Panc1 (cell line): ENCODE measurements around the gene RASD1. TPM values are rescaled to one million over a fixed set of nuclear protein-coding genes. Genes with fewer than 3 reads are reported as not detected.

Source experiments
- ATAC-seq: fragments of 200-7000 bp; cut with Tn5 transposase; 2 replicates; pipeline ENCODE4 v1.9.1; 2020; ENCODE audit warnings: mild to moderate bottlenecking, moderate library complexity
- BruUV-seq: library from RNA; stranded (reverse); fragments of 400-500 nt; replicated peaks from 2 replicates; lab custom pipeline; 2021; lab: Mats Ljungman, UMichigan
- CTCF ChIA-PET: fragments of 300-600 bp; sonication (Branson Sonifier 250); formaldehyde crosslinking; loops from one replicate; lab custom pipeline; 2022; ENCODE audit warnings: antibody characterized with exemption; lab: Charles Lee
- POLR2A ChIA-PET: fragments of 300-600 bp; sonication (Branson Sonifier 250); formaldehyde crosslinking; loops from one replicate; lab custom pipeline; 2022; ENCODE audit warnings: antibody characterized with exemption; lab: Charles Lee
- DNase-seq: peaks from one replicate; pipeline ENCODE4 v3.0.0-alpha.2; 2010; ENCODE audit warnings: low read depth, low spot score
- H3K27ac ChIP-seq: 2 replicates; pipeline ENCODE4 v1.5.1; 2011; ENCODE audit warnings: mild to moderate bottlenecking, low read length, inconsistent platforms
- H3K27me3 ChIP-seq: fragments of 200-500 bp; sonication (Bioruptor generic); 2 replicates; pipeline ENCODE4 v1.6.0; 2014; ENCODE audit warnings: low read length, inconsistent platforms; ENCODE audit not compliant: control insufficient read depth, insufficient read depth
- H3K36me3 ChIP-seq: fragments of 200-500 bp; sonication (Bioruptor generic); 2 replicates; pipeline ENCODE4 v1.5.1; 2014; ENCODE audit warnings: inconsistent platforms, mild to moderate bottlenecking, low read length, moderate library complexity; ENCODE audit not compliant: control insufficient read depth, insufficient read depth
- H3K4me1 ChIP-seq: 2 replicates; pipeline ENCODE4 v1.5.1; 2011; ENCODE audit warnings: inconsistent platforms, mild to moderate bottlenecking, low read length, moderate library complexity; ENCODE audit not compliant: control insufficient read depth, insufficient read depth
- H3K4me3 ChIP-seq, 2 experiments: 2 replicates each; pipeline ENCODE4 v1.5.1; 2011 to 2012; ENCODE audit warnings: low read depth in 2 of 2, low read length in 2 of 2, mild to moderate bottlenecking in 2 of 2, inconsistent platforms in 1 of 2, moderate library complexity in 1 of 2
- H3K9me3 ChIP-seq: fragments of 200-500 bp; sonication (Bioruptor generic); 2 replicates; pipeline ENCODE4 v1.5.1; 2014; ENCODE audit warnings: low read depth, mild to moderate bottlenecking, inconsistent platforms, low read length, moderate library complexity; ENCODE audit not compliant: control insufficient read depth, insufficient read depth
- POLR2AphosphoS5 ChIP-seq: IDR thresholded peaks from 2 replicates; pipeline ENCODE4 v1.6.1; 2012; ENCODE audit warnings: mild to moderate bottlenecking, low read depth, low read length, moderate library complexity
- SIN3A ChIP-seq: IDR thresholded peaks from 2 replicates; pipeline ENCODE4 v1.6.1; 2012; ENCODE audit warnings: low read depth, mild to moderate bottlenecking, low read length, moderate library complexity, borderline replicate concordance; ENCODE audit not compliant: insufficient read depth
- TCF7L2 ChIP-seq: IDR thresholded peaks from 2 replicates; pipeline ENCODE4 v1.6.1; 2011; ENCODE audit warnings: mild to moderate bottlenecking, low read depth, low read length, inconsistent platforms
- in situ Hi-C: cut with HindIII; loops from 2 replicates; pipeline ENCODE4 v1.10.0; 2016; ENCODE audit warnings: low sequenced_read_pairs, low pct_unique_long_range_greater_than_20kb
- intact Hi-C: fragments of 100-400 bp; cut with micrococcal nuclease; formaldehyde crosslinking; loops from one replicate; pipeline ENCODE4 v1.10.0; 2022; ENCODE audit not compliant: unreplicated experiment
- total RNA-seq: library from RNA; stranded (reverse); gene quantifications from one replicate; pipeline ENCODE4 v1.2.1, GENCODE V29; 2021; ENCODE audit not compliant: unreplicated experiment
- TF ChIP-seq, protein P1 (sequence below): fragments of 450-650 bp; IDR thresholded peaks from 2 replicates; pipeline ENCODE4 v1.5.1; 2017; ENCODE audit warnings: mild to moderate bottlenecking
- TF ChIP-seq, protein P2 (sequence below), 2 experiments: IDR thresholded peaks; 2 replicates each; pipeline ENCODE4 v1.6.1; 2011 to 2012; ENCODE audit warnings: low read depth in 2 of 2, control low read depth in 1 of 2, low read length in 1 of 2, mild to moderate bottlenecking in 1 of 2, moderate library complexity in 1 of 2; ENCODE audit not compliant: insufficient read depth in 1 of 2

The RASD1 gene
- total RNA-seq, 1 experiment from 2014 or later, result 1.7 TPM

DNA sequence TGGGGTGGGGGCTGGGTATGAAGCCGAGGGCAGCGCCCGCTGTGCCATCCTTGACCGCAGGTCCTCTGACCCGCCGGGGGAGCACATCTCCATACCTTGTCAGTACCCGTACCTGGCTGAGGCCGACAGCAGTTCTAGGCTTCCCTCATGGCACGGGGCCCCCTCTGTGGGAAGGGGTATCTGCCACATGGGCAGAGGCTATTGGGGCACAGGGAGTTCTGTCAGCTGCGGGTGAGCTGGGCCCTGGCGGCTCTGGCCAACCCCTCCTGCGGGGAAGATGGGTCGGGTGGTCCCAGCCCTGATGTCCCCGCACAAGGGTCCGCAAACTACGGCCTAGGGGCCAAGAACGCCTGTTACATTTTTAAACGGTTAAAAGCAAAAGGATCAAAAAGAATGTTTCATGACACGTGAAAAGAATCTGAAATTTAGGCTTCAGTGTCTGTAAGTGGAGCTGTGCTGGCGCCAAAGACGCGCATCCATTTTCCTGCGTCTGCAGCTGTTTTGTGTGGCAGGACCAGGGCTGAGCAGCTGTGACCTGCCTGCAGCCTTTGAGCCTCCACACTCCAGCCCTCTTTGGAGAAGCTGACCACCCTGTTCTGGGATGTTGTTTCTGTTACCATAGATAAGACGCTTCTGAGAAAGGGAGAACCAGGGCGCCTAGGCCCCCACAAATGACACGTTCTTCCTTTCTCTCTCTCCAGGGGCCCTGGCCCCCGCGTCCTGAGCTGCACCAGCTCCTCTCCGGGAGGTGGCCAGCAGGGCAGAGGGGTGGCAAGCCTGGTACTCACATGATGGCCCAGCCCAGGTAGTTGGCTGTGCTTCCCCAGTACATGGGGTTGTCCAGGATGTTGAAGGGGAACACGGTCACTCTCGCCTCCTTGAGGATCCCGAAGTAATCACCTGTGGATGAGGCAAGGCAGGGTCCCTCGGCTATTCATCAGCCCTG lies 12.7 kb upstream of the RASD1 start:
- in situ Hi-C loops (no loop called here), intact Hi-C loops (no loop called here)
- CTCF ChIA-PET, result no interaction called here
- no peak overlapping the region for H3K27ac ChIP-seq
- DNase-seq, result no peak
- POLR2A ChIA-PET, result no interaction called here
- TF ChIP-seq TCF7L2 (no peak), POLR2AphosphoS5 (no peak), SIN3A (no peak)
- TF ChIP-seq, protein P1, sequence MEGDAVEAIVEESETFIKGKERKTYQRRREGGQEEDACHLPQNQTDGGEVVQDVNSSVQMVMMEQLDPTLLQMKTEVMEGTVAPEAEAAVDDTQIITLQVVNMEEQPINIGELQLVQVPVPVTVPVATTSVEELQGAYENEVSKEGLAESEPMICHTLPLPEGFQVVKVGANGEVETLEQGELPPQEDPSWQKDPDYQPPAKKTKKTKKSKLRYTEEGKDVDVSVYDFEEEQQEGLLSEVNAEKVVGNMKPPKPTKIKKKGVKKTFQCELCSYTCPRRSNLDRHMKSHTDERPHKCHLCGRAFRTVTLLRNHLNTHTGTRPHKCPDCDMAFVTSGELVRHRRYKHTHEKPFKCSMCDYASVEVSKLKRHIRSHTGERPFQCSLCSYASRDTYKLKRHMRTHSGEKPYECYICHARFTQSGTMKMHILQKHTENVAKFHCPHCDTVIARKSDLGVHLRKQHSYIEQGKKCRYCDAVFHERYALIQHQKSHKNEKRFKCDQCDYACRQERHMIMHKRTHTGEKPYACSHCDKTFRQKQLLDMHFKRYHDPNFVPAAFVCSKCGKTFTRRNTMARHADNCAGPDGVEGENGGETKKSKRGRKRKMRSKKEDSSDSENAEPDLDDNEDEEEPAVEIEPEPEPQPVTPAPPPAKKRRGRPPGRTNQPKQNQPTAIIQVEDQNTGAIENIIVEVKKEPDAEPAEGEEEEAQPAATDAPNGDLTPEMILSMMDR, result no peak
- TF ChIP-seq, protein P2, sequence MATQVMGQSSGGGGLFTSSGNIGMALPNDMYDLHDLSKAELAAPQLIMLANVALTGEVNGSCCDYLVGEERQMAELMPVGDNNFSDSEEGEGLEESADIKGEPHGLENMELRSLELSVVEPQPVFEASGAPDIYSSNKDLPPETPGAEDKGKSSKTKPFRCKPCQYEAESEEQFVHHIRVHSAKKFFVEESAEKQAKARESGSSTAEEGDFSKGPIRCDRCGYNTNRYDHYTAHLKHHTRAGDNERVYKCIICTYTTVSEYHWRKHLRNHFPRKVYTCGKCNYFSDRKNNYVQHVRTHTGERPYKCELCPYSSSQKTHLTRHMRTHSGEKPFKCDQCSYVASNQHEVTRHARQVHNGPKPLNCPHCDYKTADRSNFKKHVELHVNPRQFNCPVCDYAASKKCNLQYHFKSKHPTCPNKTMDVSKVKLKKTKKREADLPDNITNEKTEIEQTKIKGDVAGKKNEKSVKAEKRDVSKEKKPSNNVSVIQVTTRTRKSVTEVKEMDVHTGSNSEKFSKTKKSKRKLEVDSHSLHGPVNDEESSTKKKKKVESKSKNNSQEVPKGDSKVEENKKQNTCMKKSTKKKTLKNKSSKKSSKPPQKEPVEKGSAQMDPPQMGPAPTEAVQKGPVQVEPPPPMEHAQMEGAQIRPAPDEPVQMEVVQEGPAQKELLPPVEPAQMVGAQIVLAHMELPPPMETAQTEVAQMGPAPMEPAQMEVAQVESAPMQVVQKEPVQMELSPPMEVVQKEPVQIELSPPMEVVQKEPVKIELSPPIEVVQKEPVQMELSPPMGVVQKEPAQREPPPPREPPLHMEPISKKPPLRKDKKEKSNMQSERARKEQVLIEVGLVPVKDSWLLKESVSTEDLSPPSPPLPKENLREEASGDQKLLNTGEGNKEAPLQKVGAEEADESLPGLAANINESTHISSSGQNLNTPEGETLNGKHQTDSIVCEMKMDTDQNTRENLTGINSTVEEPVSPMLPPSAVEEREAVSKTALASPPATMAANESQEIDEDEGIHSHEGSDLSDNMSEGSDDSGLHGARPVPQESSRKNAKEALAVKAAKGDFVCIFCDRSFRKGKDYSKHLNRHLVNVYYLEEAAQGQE (IDR thresholded peaks at IDR 0.05; ENCODE audit: insufficient read depth in 1 of 2, low read depth in 2 of 2, low read length in 1 of 2), result no peak
- H3K27me3 ChIP-seq, result no peaks in the 10 kb centered on the region
- no peaks in the 10 kb centered on the region for H3K9me3 ChIP-seq
- H3K36me3 ChIP-seq, result no peaks in the 10 kb centered on the region
- BruUV-seq, result no TSS peak
- ATAC-seq, result no peak
- peaks cover 8% of the 10 kb centered on the region for H3K4me1 ChIP-seq
- H3K4me3 ChIP-seq, result no peak overlapping the region

DNA sequence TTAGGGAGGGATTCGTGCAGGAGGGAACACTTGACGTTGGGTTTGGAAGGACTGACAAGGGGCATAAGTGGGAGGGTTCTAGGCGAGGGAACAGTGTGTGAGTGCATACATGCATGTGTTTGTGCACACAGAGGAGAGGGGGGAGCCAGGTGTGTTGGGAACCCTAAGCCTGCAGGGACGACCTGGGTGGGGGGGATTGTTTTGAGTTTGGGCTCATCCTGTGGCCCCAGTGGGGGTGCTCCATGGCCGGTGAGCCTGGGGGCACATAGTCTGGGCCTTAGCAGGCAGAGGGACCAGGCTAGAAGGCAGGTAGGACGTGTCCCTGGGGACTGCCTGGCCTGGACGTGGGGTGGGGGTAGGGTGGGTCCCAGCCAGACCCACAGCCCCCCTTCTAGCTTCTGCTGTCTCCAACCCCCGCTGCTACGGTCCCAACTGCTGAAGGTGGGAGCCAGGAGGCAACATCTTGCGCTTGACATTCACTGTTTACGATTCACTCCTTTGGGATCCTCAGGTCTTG lies 11.9 kb upstream of the RASD1 start:
- TF ChIP-seq POLR2AphosphoS5 (no peak), TCF7L2 (no peak), SIN3A (no peak)
- TF ChIP-seq, protein P1, result no peak
- TF ChIP-seq, protein P2 (IDR thresholded peaks at IDR 0.05; ENCODE audit: insufficient read depth in 1 of 2, low read depth in 2 of 2, low read length in 1 of 2), result no peak
- no peaks in the 10 kb centered on the region for H3K36me3 ChIP-seq
- peaks cover 8% of the 10 kb centered on the region for H3K4me1 ChIP-seq
- no TSS peak for BruUV-seq
- ChIA-PET CTCF (no interaction called here), POLR2A (no interaction called here)
- in situ Hi-C loops, result no loop called here
- H3K27me3 ChIP-seq, result no peaks in the 10 kb centered on the region
- intact Hi-C loops, result no loop called here
- no peak for DNase-seq
- no peaks in the 10 kb centered on the region for H3K9me3 ChIP-seq
- no peak for ATAC-seq
- no peak overlapping the region for H3K27ac ChIP-seq
- H3K4me3 ChIP-seq, result no peak overlapping the region
